Smooth muscle cell (in vitro differentiated cells): ENCODE measurements around the gene CYTH3. TPM values are rescaled to one million over a fixed set of nuclear protein-coding genes. Genes with fewer than 3 reads are reported as not detected.

Experiments used
- DNase-seq: peaks from one replicate; lab custom pipeline; 2025; ENCODE audit not compliant: unreplicated experiment; lab: John Stamatoyannopoulos, UW
- H2AFZ ChIP-seq: fragments of 200-600 bp; sonication (generic); 2 replicates; pipeline ENCODE4 v1.6.0; 2016; ENCODE audit warnings: antibody characterized with exemption, low read depth, mild to moderate bottlenecking
- H3F3A ChIP-seq: fragments of 200-600 bp; sonication (generic); 2 replicates; pipeline ENCODE4 v1.6.0; 2017; ENCODE audit warnings: antibody characterized with exemption, low read depth
- H3K27ac ChIP-seq: fragments of 200-600 bp; sonication (generic); 2 replicates; pipeline ENCODE4 v1.5.1; 2016; ENCODE audit warnings: low read depth, mild to moderate bottlenecking
- H3K27me3 ChIP-seq: fragments of 200-600 bp; sonication (generic); 2 replicates; pipeline ENCODE4 v1.6.1; 2016; ENCODE audit warnings: low read depth, mild to moderate bottlenecking
- H3K36me3 ChIP-seq: fragments of 200-600 bp; sonication (generic); 2 replicates; pipeline ENCODE4 v1.5.1; 2016; ENCODE audit warnings: low read depth
- H3K4me1 ChIP-seq: fragments of 200-600 bp; sonication (generic); 2 replicates; pipeline ENCODE4 v1.5.1; 2016; ENCODE audit warnings: low read depth
- H3K4me2 ChIP-seq: fragments of 200-600 bp; sonication (generic); 2 replicates; pipeline ENCODE4 v1.6.0; 2016; ENCODE audit warnings: mild to moderate bottlenecking
- H3K4me3 ChIP-seq: fragments of 200-600 bp; sonication (generic); 2 replicates; pipeline ENCODE4 v1.5.1; 2016; ENCODE audit warnings: mild to moderate bottlenecking
- H3K79me2 ChIP-seq: fragments of 200-600 bp; sonication (generic); 2 replicates; pipeline ENCODE4 v1.6.0; 2016; ENCODE audit warnings: low read depth, mild to moderate bottlenecking
- H3K9ac ChIP-seq: fragments of 200-600 bp; sonication (generic); 2 replicates; pipeline ENCODE4 v1.6.0; 2016; ENCODE audit warnings: low read depth
- H3K9me3 ChIP-seq: fragments of 200-600 bp; sonication (generic); replicated peaks from 2 replicates; pipeline ENCODE4 v1.5.1; 2016; ENCODE audit warnings: low read depth
- H4K20me1 ChIP-seq: fragments of 200-600 bp; sonication (generic); 2 replicates; pipeline ENCODE4 v1.6.0; 2016; ENCODE audit warnings: low read depth
- WGBS: methylation state at CpG from one replicate; pipeline ENCODE4 v1.1.7; 2016; ENCODE audit warnings: low lambda C conversion rate; 5-methylcytosine and 5-hydroxymethylcytosine counted together
- polyA plus RNA-seq: library from polyadenylated mRNA; unstranded; fragments of >200 nt; fragmentation: Nextera tagmentation; extraction: Ambion mirVana; gene quantifications from 2 replicates; pipeline ENCODE4 v1.2.1, GENCODE V29; 2016
- total RNA-seq: library from RNA; depleted of rRNA; stranded (reverse); fragments of >200 nt; gene quantifications from 2 replicates; pipeline ENCODE4 v1.2.3, GENCODE V29; 2014
- TF ChIP-seq, protein P1 (sequence below): fragments of 200-600 bp; sonication (generic); IDR thresholded peaks from 2 replicates; pipeline ENCODE4 v1.5.1; 2017; ENCODE audit warnings: borderline replicate concordance, mild to moderate bottlenecking, antibody characterized with exemption; ENCODE audit not compliant: insufficient read depth, poor library complexity, severe bottlenecking

Gene CYTH3
- total and polyA plus RNA-seq, 2 experiments from 2014 or later, result 7.6 to 11.4 TPM

GRCh38 chr7:6179620-6180343, 92.6 kb downstream of the CYTH3 start:
- Histone ChIP-seq H3K36me3 (no peaks in the 10 kb centered on the region), H3F3A (no peaks in the 10 kb centered on the region), H3K79me2 (no peaks in the 10 kb centered on the region), H3K9ac (no peak overlapping the region), H3K9me3 (no peaks in the 10 kb centered on the region), H4K20me1 (no peaks in the 10 kb centered on the region), H3K4me2 (no peak overlapping the region), H3K27ac (no peak overlapping the region), H3K4me3 (no peak overlapping the region), H3K27me3 (no peaks in the 10 kb centered on the region), H3K4me1 (no peaks in the 10 kb centered on the region), H2AFZ (no peak overlapping the region)
- TF ChIP-seq, protein P1, sequence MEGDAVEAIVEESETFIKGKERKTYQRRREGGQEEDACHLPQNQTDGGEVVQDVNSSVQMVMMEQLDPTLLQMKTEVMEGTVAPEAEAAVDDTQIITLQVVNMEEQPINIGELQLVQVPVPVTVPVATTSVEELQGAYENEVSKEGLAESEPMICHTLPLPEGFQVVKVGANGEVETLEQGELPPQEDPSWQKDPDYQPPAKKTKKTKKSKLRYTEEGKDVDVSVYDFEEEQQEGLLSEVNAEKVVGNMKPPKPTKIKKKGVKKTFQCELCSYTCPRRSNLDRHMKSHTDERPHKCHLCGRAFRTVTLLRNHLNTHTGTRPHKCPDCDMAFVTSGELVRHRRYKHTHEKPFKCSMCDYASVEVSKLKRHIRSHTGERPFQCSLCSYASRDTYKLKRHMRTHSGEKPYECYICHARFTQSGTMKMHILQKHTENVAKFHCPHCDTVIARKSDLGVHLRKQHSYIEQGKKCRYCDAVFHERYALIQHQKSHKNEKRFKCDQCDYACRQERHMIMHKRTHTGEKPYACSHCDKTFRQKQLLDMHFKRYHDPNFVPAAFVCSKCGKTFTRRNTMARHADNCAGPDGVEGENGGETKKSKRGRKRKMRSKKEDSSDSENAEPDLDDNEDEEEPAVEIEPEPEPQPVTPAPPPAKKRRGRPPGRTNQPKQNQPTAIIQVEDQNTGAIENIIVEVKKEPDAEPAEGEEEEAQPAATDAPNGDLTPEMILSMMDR, result no peak
- WGBS, result 91% methylated on average over 3 of the region's 3 CpGs
- DNase-seq, result no peak

GRCh38 chr7:6178298-6179029, 94.0 kb downstream of the CYTH3 start:
- no peaks in the 10 kb centered on the region for H3K4me1 ChIP-seq
- TF ChIP-seq, protein P1, result no peak
- H3K36me3 ChIP-seq, result no peaks in the 10 kb centered on the region
- H3K4me3 ChIP-seq, result no peak overlapping the region
- no peaks in the 10 kb centered on the region for H3K9me3 ChIP-seq
- no peak overlapping the region for H3K4me2 ChIP-seq
- no peak overlapping the region for H2AFZ ChIP-seq
- H3K27ac ChIP-seq, result no peak overlapping the region
- no peaks in the 10 kb centered on the region for H3K27me3 ChIP-seq
- H3F3A ChIP-seq, result no peaks in the 10 kb centered on the region
- WGBS, result 97% methylated on average over 7 of the region's 7 CpGs
- H4K20me1 ChIP-seq, result no peaks in the 10 kb centered on the region
- H3K79me2 ChIP-seq, result no peaks in the 10 kb centered on the region
- H3K9ac ChIP-seq, result no peak overlapping the region
- DNase-seq, result no peak

DNA sequence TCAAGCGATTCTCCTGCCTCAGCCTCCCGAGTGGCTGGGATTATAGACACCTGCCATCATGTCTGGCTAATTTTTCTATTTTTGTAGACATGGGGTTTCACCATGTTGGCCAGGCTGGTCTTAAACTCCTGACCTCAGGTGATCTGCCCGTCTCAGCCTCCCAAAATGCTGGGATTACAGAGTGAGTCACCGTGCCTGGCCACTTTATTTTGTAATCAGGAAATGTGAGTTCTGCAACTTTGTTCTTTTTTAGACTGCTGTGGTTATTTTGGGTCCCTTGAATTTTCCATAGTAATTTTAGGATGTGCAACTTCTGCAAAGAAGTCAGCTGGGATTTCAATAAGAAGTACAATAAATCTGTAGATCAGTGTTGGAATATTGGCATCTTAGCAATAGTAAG, 96.8 kb downstream of the CYTH3 start:
- no peaks in the 10 kb centered on the region for H4K20me1 ChIP-seq
- no peak overlapping the region for H3K9ac ChIP-seq
- no peaks in the 10 kb centered on the region for H3K4me1 ChIP-seq
- no peaks in the 10 kb centered on the region for H3K36me3 ChIP-seq
- TF ChIP-seq, protein P1, result no peak
- no peaks in the 10 kb centered on the region for H3K27me3 ChIP-seq
- H3K4me2 ChIP-seq, result no peak overlapping the region
- no peak overlapping the region for H2AFZ ChIP-seq
- H3K27ac ChIP-seq, result no peak overlapping the region
- no peak overlapping the region for H3K4me3 ChIP-seq
- DNase-seq, result no peak
- H3K79me2 ChIP-seq, result no peaks in the 10 kb centered on the region
- no peaks in the 10 kb centered on the region for H3K9me3 ChIP-seq
- H3F3A ChIP-seq, result no peaks in the 10 kb centered on the region
- 76% methylated on average over 4 of the region's 4 CpGs for WGBS
